Caco-2 (cell line): ENCODE results near the gene LIME1. TPM values are rescaled to one million over a fixed set of nuclear protein-coding genes. Genes with fewer than 3 reads are reported as not detected.
A peak's percentile ranks its signal among the peaks of the same experiment; 100 is the strongest.

Source experiments
- BruUV-seq: library from RNA; stranded (reverse); fragments of 400-500 nt; replicated peaks from 2 replicates; lab custom pipeline; 2021; lab: Mats Ljungman, UMichigan
- CTCF ChIA-PET: fragments of 300-600 bp; sonication (Branson Sonifier 250); formaldehyde crosslinking; loops from one replicate; lab custom pipeline; 2022; ENCODE audit warnings: antibody characterized with exemption; lab: Charles Lee
- POLR2A ChIA-PET: fragments of 300-600 bp; sonication (Branson Sonifier 250); formaldehyde crosslinking; loops from one replicate; lab custom pipeline; 2022; ENCODE audit warnings: antibody characterized with exemption; lab: Charles Lee
- DNase-seq, 2 experiments: peaks; one replicate each; pipeline versions ENCODE4 v3.0.0 to v3.0.0-alpha.2; 2020 to 2022
- H3K27me3 ChIP-seq: replicated peaks from 2 replicates; pipeline ENCODE4 v1.6.0; 2011; ENCODE audit warnings: low read length; ENCODE audit not compliant: control insufficient read depth, insufficient read depth
- H3K36me3 ChIP-seq: 2 replicates; pipeline ENCODE4 v1.5.1; 2011; ENCODE audit warnings: low read length; ENCODE audit not compliant: control insufficient read depth, insufficient read depth
- H3K4me1 ChIP-seq: fragments of 250-450 bp; sonication (Bioruptor Pico); 2 replicates; pipeline ENCODE4 v1.5.1; 2020; ENCODE audit warnings: mild to moderate bottlenecking
- H3K4me3 ChIP-seq: 2 replicates; pipeline ENCODE4 v1.5.1; 2011; ENCODE audit warnings: low read depth, mild to moderate bottlenecking, control low read depth, low read length
- H3K9me3 ChIP-seq: fragments of 250-450 bp; sonication (Bioruptor Pico); 2 replicates; pipeline ENCODE4 v1.5.1; 2020; ENCODE audit warnings: mild to moderate bottlenecking, moderate library complexity
- H3K27ac Mint-ChIP-seq: one replicate; pipeline ENCODE4 v1.8.0; 2022; ENCODE audit warnings: mixed read lengths; ENCODE audit not compliant: unreplicated experiment
- H3K27me3 Mint-ChIP-seq: one replicate; pipeline ENCODE4 v1.8.0; 2022; ENCODE audit warnings: mixed read lengths; ENCODE audit not compliant: insufficient read depth, unreplicated experiment
- H3K36me3 Mint-ChIP-seq: one replicate; pipeline ENCODE4 v1.8.0; 2022; ENCODE audit warnings: mild to moderate bottlenecking, mixed read lengths; ENCODE audit not compliant: insufficient read depth, unreplicated experiment
- H3K4me1 Mint-ChIP-seq: one replicate; pipeline ENCODE4 v1.8.0; 2022; ENCODE audit warnings: low read depth, mixed read lengths; ENCODE audit not compliant: unreplicated experiment
- H3K4me3 Mint-ChIP-seq: one replicate; pipeline ENCODE4 v1.8.0; 2022; ENCODE audit warnings: mild to moderate bottlenecking, moderate library complexity, mixed read lengths; ENCODE audit not compliant: unreplicated experiment
- H3K9me3 Mint-ChIP-seq: one replicate; pipeline ENCODE4 v1.8.0; 2022; ENCODE audit warnings: mixed read lengths; ENCODE audit not compliant: unreplicated experiment
- CTCF ChIP-seq, 2 experiments: fragments of 200-600 bp in 1 of 2; IDR thresholded peaks; 1 replicate in 1 of 2; 2 replicates in 1 of 2; pipeline versions ENCODE4 v1.5.1 to v1.8.0; 2011 to 2022; ENCODE audit warnings: antibody characterized with exemption in 1 of 2, control low read depth in 1 of 2, inconsistent platforms in 1 of 2, low read depth in 1 of 2, low read length in 1 of 2, mild to moderate bottlenecking in 1 of 2, moderate library complexity in 1 of 2; ENCODE audit not compliant: insufficient read depth in 1 of 2, severe bottlenecking in 1 of 2, unreplicated experiment in 1 of 2
- intact Hi-C: fragments of 100-400 bp; cut with micrococcal nuclease; formaldehyde crosslinking; loops from one replicate; pipeline ENCODE4 v1.10.0; 2022; ENCODE audit not compliant: unreplicated experiment
- total RNA-seq: library from RNA; stranded (reverse); gene quantifications from 2 replicates; pipeline ENCODE4 v1.2.3, GENCODE V29; 2022

The LIME1 gene
- total RNA-seq, 1 experiment from 2014 or later, result 18.8 TPM

- intact Hi-C loops, result no loop called here
- Mint-ChIP-seq H3K36me3 (peaks cover 100% of the 10 kb centered on the region), H3K27ac (peak overlapping the region; percentile 30), H3K27me3 (no peaks in the 10 kb centered on the region), H3K4me3 (no peak overlapping the region), H3K9me3 (no peaks in the 10 kb centered on the region), H3K4me1 (peaks cover 13% of the 10 kb centered on the region)
- Histone ChIP-seq H3K27me3 (no peaks in the 10 kb centered on the region), H3K9me3 (no peaks in the 10 kb centered on the region), H3K4me1 (peaks cover 28% of the 10 kb centered on the region), H3K36me3 (peaks cover 12% of the 10 kb centered on the region), H3K4me3 (no peak overlapping the region)
- POLR2A ChIA-PET, result no interaction called here
- peak; percentile 29 to 58 for DNase-seq
- no TSS peak for BruUV-seq
- TF ChIP-seq CTCF (IDR thresholded peaks at IDR 0.05; ENCODE audit: insufficient read depth in 1 of 2, low read depth in 1 of 2, low read length in 1 of 2, severe bottlenecking in 1 of 2, unreplicated experiment in 1 of 2), result no peak
- CTCF ChIA-PET, result no interaction called here
These were observed 35.0 kb upstream of the LIME1 start for GRCh38 chr20:63701329-63702035.

- DNase-seq, result peak in 1 of 2 experiments; percentile 55
- Mint-ChIP-seq H3K27ac (peak overlapping the region; percentile 44), H3K4me1 (peaks cover 18% of the 10 kb centered on the region), H3K36me3 (peaks cover 100% of the 10 kb centered on the region), H3K4me3 (no peak overlapping the region), H3K27me3 (no peaks in the 10 kb centered on the region), H3K9me3 (no peaks in the 10 kb centered on the region)
- intact Hi-C loops, result no loop called here
- Histone ChIP-seq H3K27me3 (no peaks in the 10 kb centered on the region), H3K36me3 (peaks cover 12% of the 10 kb centered on the region), H3K4me1 (peaks cover 24% of the 10 kb centered on the region), H3K4me3 (no peak overlapping the region), H3K9me3 (no peaks in the 10 kb centered on the region)
- ChIA-PET POLR2A (no interaction called here), CTCF (no interaction called here)
- no TSS peak for BruUV-seq
- TF ChIP-seq CTCF (IDR thresholded peaks at IDR 0.05; ENCODE audit: insufficient read depth in 1 of 2, low read depth in 1 of 2, low read length in 1 of 2, severe bottlenecking in 1 of 2, unreplicated experiment in 1 of 2), result no peak
These were observed 34.3 kb upstream of the LIME1 start for GRCh38 chr20:63702036-63702665.

- Mint-ChIP-seq H3K4me1 (peaks cover 11% of the 10 kb centered on the region), H3K9me3 (no peaks in the 10 kb centered on the region), H3K27me3 (no peaks in the 10 kb centered on the region), H3K27ac (peak overlapping the region; percentile 44), H3K36me3 (peaks cover 100% of the 10 kb centered on the region), H3K4me3 (no peak overlapping the region)
- no TSS peak for BruUV-seq
- peak; percentile 17 to 42 for DNase-seq
- POLR2A ChIA-PET, result no interaction called here
- Histone ChIP-seq H3K36me3 (peaks cover 12% of the 10 kb centered on the region), H3K27me3 (no peaks in the 10 kb centered on the region), H3K4me3 (no peak overlapping the region), H3K9me3 (no peaks in the 10 kb centered on the region), H3K4me1 (peaks cover 20% of the 10 kb centered on the region)
- intact Hi-C loops, result no loop called here
- no peak for TF ChIP-seq CTCF (IDR thresholded peaks at IDR 0.05; ENCODE audit: insufficient read depth in 1 of 2, low read depth in 1 of 2, low read length in 1 of 2, severe bottlenecking in 1 of 2, unreplicated experiment in 1 of 2)
- CTCF ChIA-PET, result no interaction called here
These were observed 33.6 kb upstream of the LIME1 start for GRCh38 chr20:63702751-63703470.
